Measurements from ENCODE around the gene PDE6A.
A peak's percentile ranks its signal among the peaks of the same experiment; 100 is the strongest.

DNA sequence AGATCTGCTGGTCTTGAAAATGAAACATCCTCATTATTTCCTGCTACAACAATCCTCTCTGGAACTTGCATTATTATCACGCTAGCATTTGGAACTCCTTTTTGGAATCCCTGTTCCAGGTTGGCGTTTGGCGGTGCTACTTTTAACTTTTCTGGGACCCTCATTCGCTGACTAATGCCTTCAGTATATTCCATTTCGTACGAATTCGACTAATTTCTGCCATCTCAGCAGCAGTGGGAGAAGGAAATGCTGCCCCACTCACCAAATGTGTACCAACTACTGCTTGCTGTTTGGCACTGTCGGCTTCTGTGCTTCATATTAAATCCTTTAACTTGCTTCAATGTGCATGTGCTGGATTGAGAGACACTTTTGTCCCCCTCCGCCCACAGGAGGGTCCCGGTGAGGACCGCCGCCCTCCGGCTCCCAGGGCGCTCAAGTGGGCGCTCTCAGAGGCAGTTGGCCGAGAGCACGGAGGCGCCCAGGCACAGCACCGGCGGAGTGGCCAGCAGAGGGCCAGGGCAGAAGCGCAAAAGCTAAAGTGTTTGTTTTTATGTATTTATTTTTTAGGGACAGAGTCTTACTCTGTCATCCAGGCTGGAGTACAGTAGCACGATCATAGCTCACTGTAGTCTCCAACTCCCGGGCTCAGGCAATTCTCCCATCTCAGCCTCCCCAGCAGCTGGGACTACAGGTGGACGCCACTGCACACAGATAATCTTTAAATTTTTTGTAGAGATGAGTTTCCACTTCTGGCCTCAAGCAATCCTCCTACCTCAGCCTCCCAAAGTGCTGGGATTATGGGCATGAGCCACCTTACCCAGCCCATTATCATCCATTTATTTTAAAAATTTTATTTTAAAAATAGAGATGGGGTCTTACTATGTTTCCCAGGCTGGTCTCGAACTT is 11.9 kb downstream of the PDE6A start:
- TF ChIP-seq, protein P1, sequence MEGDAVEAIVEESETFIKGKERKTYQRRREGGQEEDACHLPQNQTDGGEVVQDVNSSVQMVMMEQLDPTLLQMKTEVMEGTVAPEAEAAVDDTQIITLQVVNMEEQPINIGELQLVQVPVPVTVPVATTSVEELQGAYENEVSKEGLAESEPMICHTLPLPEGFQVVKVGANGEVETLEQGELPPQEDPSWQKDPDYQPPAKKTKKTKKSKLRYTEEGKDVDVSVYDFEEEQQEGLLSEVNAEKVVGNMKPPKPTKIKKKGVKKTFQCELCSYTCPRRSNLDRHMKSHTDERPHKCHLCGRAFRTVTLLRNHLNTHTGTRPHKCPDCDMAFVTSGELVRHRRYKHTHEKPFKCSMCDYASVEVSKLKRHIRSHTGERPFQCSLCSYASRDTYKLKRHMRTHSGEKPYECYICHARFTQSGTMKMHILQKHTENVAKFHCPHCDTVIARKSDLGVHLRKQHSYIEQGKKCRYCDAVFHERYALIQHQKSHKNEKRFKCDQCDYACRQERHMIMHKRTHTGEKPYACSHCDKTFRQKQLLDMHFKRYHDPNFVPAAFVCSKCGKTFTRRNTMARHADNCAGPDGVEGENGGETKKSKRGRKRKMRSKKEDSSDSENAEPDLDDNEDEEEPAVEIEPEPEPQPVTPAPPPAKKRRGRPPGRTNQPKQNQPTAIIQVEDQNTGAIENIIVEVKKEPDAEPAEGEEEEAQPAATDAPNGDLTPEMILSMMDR (IDR thresholded peaks at IDR 0.05): peak in 4 of 6 experiments; percentile 9 to 39 (median 28)
- no peak for TF ChIP-seq POLR2A (IDR thresholded peaks at IDR 0.05)

Measured in adrenal gland (tissue), 5 donors.